ENCODE data around the gene NIFK.

NIFK gene

DNA sequence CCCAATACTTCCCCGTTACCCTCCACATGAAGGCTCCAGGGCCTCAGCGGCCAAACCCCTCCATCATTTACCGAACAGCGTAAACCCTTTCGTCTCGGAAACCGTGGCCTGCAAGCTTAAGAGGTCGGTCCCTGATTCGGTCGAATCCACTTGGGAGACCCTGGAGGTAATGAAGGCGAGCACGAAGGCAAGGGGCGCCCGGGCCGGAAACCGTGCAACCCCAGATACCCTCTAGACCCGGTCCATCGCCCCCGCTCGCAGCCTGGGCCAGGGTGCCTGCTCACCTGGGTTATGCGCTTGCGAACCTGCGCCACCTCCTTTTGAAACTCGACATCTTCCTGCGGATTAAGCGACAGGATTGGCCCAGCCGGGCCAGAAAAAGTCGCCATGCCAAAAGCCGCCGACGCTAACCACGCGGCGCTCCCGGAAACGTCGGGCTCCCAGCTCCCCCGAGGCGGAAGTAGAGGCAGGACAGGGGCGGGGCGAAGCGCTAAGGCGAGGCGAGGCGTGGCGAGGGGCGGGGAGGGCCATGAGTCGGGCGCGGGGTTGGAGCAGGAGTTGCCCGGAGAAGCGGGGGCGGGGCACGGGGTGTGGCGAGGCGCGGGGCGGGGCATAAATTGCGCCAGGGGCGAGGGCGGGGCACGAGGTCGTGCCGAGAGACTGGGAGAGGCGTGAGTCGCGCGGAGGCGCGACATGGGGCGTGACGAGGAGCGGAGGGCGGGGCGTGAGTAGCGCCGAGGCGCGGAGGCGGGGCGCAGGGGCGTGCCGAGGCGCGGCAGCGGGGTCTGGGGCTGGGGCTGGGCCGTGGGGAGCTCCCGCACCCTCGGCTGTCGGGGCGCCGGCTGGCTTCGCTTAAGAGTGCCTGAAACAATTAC is at the start of gene NIFK:
NIFK (minus strand) TSS at position 414 of the 875 bp plus-strand sequence; CDS start at position 389, 25 bp downstream.
- in situ Hi-C loops (cut with HindIII; ENCODE audit: low pct_ligation_motif_present, low pct_unique_long_range_greater_than_20kb, low sequenced_read_pairs): no loop called here

DNA sequence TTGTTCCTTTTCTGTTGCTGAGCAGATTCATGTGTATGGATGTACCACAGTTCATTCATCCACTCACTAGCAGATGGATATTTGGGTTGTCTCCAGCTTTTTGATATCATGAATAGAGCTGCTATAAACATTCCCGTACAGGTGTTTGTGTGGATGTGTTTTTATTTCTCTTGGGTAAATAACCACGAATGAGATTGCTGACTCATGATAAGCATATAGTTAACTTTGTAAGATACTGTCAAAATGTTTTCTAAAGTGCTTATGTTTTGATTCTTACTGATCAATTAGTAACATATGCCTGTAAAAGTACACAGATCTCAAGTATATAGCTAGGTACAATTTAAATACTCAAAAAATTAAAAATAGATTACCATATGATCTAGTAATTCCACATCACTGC is 46.5 kb upstream of the NIFK start:
- in situ Hi-C loops (cut with HindIII; ENCODE audit: low pct_ligation_motif_present, low pct_unique_long_range_greater_than_20kb, low sequenced_read_pairs): no loop called here
- no peak for DNase-seq

More for the DNA sequence above, at the start of gene NIFK:
- peak; percentile 98 for DNase-seq

DNA sequence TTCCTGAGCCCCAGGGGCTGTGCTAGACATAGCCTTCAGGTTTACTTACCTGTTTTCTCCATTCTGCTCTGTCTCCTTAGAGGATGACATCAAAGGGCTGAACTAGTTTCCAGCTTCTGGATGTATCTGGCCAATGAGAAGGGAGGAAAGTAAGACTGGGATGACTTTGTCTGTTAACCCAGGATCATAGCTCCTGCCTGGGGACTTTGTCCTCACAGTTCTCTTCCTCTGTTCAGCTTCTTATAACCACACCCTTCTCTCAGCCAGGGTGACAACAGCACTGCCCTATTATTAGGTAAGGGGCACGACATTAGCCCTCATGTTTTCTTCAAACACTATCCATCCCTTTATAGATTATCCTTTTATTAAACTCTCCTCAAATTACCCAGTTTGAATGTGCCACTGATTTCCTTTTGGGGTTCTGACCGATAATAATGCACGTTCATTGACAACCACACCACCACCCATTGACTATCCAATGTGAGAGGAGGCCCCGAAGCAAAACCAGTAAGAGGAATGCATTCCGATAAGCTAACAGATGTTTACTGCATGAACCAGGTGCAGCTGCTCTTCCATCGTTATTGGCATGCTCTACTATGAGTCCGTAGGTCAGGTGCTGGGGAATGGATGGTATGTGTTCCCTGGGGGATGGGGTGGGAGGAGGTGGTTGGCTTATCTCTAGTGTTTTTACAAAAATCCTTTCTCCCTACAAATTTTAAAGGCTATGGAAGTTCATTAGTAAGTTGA is 42.2 kb upstream of the NIFK start:
- no peak for DNase-seq
- in situ Hi-C loops (cut with HindIII; ENCODE audit: low pct_ligation_motif_present, low pct_unique_long_range_greater_than_20kb, low sequenced_read_pairs): no loop called here

DNA sequence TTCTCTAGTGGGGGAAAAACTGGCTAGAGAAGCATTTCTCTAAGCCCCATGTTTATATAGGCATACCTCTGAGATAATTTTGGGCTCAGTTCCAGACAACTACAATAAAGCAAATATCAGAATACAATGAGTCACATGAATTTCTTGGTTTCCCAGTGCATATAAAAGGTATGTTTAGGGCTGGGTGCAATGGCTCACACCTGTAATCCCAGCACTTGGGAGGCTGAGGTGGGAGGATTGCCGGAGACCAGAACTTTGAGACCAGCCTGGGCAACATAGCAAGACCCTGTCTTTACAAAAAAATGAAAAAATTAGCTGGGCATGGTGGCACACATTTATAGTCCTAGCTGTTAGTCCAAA is 41.0 kb upstream of the NIFK start:
- in situ Hi-C loops (cut with HindIII; ENCODE audit: low pct_ligation_motif_present, low pct_unique_long_range_greater_than_20kb, low sequenced_read_pairs): no loop called here

DNA sequence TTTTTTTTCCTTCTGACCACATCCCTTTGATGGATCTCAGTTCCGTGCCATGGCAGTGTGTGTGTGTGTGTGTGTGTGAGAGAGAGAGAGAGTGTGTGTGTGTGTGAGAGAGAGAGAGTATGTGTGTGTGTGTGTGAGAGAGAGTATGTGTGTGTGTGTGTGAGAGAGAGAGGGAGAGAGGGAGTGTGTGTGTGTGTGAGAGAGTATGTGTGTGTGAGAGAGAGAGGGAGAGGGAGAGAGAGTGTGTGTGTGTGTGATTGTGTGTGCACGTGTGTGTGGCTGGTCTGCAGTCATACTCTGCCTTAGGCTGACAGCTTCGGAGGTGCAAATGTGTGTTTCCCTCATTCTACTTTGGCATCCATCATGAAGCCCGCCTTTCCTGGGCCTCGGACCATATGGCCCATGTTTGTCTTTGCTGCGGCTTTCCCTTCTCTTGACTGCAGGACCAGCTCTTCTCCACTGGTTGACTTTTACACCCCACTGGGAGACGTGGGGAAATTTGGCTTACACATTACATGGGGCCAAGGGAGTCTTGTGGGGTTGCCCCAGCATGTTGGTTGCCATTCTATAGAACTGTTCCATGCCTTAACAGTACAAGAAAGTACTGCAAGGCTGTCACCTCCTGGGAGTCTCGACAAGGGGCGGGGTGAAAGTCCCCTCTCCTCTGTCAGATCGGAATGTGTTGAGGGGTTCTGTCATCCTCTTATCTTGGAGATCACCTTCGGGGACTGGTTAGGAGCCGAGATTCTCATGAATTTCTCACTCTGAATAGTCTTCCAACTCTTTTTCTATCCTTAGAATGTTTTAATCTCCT is 40.4 kb upstream of the NIFK start:
- DNase-seq: no peak
- in situ Hi-C loops (cut with HindIII; ENCODE audit: low pct_ligation_motif_present, low pct_unique_long_range_greater_than_20kb, low sequenced_read_pairs): no loop called here

More for the DNA sequence above, 41.0 kb upstream of the NIFK start:
- no peak for DNase-seq

DNA sequence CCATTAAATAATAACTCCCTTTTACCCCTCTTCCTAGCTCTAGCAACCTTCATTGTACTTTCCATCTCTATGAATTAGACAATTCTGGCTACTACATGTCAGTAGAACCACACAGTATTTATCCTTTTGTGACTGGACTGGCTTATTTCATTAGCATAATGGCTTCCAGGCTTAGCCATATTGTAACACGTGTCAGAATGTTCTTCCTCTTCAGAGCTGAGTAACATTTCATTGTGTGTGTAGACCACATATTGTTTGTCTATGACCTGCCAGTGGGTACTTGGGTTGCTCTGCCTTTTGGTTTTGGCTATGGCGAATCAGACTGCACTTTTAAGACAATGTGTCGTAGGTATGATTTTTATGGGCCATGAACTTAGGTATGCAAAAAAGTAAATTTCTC is 39.7 kb upstream of the NIFK start:
- no peak for DNase-seq
- in situ Hi-C loops (cut with HindIII; ENCODE audit: low pct_ligation_motif_present, low pct_unique_long_range_greater_than_20kb, low sequenced_read_pairs): no loop called here

DNA sequence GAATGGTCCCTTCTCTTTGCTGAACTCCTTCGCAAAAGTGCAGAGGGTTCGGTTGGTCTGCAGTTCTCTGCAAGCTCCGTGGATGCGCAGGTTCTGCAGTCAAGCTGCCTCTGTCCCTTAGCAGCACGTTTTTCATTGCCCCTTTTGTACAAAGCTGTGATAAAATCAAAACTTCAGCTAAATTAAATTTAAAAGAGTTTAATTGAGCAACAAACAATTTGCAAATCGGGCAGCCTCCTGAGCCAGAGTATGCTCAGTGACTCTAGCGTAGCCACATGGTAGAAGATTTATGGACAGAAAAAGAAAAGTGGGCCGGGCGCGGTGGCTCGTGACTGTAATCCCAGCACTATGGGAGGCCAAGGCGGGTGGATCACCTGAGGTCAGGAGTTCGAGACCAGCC is 37.6 kb upstream of the NIFK start:
- no peak for DNase-seq
- in situ Hi-C loops (cut with HindIII; ENCODE audit: low pct_ligation_motif_present, low pct_unique_long_range_greater_than_20kb, low sequenced_read_pairs): no loop called here

DNA sequence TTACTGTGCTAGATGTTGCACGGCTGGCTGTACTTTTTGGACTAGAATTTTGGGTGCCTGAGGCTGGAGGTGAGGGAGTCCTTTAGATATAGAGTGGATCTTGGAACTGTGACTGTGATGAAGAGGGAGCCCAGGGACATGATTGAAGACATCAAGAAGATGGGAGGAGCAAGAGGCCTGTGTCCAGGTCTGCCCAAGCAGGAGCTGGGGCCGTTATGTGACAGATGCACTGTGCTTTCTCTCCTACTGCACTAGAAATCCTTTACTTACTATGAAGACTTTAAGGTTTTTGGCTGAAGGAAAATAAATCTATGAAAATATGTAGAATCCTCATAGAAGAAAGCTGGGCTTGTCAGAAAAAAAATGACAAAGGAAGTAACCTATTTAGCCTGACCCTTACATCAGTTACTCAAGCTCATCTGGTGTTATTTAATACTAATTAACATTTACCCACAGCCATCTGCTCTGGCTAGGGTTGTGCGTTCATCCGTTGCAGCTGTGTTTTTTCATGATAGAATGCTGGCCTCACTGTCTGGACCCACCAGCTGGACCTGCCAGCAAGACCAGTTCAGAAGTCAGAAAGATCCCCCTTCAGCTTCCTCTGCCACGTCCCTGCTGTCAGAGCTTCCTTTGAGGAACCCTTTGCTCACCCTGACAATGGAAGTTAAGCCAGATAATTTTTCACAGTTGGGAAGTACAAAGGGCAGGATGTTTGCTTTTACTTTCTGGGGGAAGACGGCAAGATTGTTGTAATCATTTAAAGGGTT is 35.5 kb upstream of the NIFK start:
- DNase-seq: no peak
- in situ Hi-C loops (cut with HindIII; ENCODE audit: low pct_ligation_motif_present, low pct_unique_long_range_greater_than_20kb, low sequenced_read_pairs): no loop called here

DNA sequence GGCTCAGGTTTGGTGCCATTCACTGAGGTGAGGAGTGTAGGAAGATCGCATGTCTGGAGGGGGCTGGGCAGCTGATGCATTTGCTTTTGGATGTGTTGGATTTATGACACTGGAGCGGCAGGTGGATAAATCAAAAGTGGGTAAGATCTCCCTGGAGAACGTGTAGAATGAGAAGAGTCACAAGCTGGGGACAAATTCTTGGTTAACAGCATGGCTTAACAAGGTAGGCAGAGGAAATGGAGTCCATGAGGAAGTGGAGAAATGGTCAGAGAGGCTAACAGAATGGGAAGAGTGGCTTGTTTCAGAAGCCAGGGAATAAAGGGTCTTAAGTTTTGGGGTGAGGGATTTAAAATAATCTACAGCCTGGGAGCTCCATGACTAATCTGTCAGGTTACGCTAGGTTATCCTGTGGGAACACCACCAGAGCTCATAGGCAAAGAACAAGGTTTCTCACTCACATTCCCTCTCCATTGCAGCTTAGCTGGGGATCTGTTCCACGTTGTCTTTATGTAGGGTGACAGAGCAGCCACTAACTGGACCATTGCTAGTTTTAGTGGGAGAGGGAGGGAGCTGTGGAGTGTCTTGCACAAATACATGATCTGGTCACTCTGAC is 31.6 kb upstream of the NIFK start:
- in situ Hi-C loops (cut with HindIII; ENCODE audit: low pct_ligation_motif_present, low pct_unique_long_range_greater_than_20kb, low sequenced_read_pairs): no loop called here
- DNase-seq: no peak

DNA sequence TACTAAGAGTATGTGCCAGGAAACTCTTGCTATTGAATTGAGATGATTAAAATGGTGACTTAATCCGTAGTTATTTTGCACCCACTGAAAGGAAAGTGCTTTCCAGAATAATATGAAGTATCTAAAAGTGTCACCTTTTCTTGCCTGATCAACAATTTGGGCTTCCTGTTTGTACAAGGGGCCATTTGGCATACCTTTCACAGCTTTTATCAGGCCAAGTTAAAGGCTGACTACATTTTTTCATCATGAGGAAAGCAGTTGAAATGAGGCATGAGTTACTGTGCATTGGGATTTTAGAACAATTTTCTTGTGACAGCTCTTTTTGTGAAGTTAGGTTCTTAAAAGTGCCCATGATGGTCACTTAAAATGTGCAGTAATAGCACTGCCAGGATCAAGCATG is 29.9 kb upstream of the NIFK start:
- in situ Hi-C loops (cut with HindIII; ENCODE audit: low pct_ligation_motif_present, low pct_unique_long_range_greater_than_20kb, low sequenced_read_pairs): no loop called here

DNA sequence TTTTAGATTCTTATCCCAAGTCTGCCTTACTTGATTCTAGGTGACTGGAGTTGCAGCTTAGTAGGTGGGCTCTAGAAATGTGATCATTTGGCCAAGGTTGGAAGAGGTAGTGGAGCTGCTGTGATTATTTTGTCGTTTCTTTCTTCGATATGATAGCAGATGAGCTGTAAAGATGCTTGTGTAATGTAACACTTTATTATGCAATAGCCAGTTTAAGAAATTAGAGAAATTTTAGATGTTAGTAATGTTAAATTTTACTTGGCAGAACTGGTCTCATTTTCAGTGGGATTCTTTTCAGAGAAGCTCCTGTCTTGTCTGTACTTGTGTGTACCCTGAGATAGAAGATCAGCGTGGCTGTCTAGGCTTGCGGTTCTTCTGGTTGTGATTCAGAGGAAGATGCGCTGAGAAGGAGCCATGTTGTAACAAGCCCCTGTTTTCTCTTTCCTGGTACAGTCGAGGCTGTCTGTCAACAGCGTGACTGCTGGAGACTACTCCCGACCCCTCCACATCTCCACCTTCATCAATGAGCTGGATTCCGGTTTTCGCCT is 28.1 kb upstream of the NIFK start:
- in situ Hi-C loops (cut with HindIII; ENCODE audit: low pct_ligation_motif_present, low pct_unique_long_range_greater_than_20kb, low sequenced_read_pairs): no loop called here

More for the DNA sequence above, 29.9 kb upstream of the NIFK start:
- no peak for DNase-seq

DNA sequence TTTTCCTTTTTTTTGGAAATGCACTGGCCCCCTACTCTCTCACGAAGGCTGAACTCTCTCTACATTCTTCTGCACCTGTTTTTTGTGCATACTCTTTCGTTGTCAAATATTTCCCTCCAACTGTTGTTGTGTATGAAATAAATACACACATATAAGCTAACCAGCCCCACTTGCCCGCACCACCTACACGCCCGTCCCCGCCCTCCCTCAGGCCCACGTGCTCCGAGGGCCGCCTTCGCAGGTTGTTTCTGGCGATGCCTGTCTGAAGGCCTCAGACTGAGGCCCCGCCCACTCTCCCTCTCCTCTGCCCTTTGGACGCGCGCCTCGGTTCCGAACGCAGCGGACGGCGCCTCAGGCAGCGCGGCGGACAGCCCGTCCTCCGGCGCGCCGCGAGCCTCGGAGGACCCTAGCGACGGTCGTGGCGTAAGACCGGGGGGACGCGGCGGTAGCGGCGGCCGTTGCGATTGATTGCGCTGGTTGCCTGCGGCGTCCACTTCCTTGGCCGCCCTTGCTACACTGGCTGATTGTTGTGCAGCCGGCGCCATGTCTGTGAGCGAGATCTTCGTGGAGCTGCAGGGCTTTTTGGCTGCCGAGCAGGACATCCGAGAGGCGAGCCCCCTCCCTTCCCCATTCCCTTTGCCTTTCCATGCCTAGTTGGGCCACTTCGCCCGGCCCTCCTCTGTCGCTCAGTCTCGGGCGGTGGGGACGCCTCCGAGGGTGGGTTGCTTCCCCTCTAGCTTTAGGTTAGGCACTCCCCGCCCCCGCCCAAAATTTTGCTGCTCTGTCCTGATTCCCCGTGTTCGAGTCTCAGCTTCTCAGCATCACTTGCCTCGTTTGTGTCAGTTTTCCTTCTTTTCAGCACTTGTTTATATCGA is 18.8 kb upstream of the NIFK start, which contains the start of gene TSN:
TSN (plus strand) TSS at position 415 of the 875 bp plus-strand sequence; CDS start at position 544, 129 bp downstream.
- in situ Hi-C loops (cut with HindIII; ENCODE audit: low pct_ligation_motif_present, low pct_unique_long_range_greater_than_20kb, low sequenced_read_pairs): no loop called here
- peak; percentile 99 for DNase-seq

More for the DNA sequence above, 28.1 kb upstream of the NIFK start:
- DNase-seq: no peak

DNA sequence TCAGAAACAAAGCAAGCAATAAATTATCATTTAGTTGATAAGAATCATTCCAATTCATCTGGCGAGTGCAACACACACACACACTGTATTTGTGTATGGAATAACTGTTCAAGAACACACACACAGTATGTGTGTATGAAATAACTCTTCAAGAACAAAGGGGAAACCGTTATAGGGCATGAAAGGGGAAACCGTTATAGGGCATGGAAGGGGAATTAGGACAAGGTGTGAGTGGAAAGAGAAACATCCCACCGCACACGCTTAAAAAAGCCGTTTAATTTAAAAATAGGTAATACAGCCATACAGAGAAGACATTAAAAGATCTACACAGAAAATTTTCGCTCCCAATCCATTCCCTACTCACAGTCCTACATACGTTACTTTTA is 18.2 kb upstream of the NIFK start:
- in situ Hi-C loops (cut with HindIII; ENCODE audit: low pct_ligation_motif_present, low pct_unique_long_range_greater_than_20kb, low sequenced_read_pairs): no loop called here
- no peak for DNase-seq

DNA sequence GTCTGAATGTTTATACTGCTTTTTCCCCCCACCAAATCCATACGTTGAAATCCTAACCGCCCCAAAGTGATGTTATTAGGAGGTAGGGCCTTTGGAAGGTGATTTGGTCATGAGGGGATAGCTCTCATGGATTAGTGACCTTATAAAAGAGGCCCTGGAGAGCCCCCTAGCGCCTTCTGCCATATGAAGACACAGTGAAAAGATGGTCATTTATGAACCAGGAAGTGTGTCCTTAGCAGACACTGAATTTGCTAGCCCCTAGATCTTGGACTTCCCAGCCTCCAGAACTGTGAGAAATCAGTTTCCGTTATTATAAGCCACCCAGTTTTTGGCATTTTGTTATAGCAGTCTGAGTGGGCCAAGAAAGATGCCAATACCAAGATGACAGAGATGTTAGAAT is 11.5 kb upstream of the NIFK start:
- in situ Hi-C loops (cut with HindIII; ENCODE audit: low pct_ligation_motif_present, low pct_unique_long_range_greater_than_20kb, low sequenced_read_pairs): no loop called here
- DNase-seq: no peak

DNA sequence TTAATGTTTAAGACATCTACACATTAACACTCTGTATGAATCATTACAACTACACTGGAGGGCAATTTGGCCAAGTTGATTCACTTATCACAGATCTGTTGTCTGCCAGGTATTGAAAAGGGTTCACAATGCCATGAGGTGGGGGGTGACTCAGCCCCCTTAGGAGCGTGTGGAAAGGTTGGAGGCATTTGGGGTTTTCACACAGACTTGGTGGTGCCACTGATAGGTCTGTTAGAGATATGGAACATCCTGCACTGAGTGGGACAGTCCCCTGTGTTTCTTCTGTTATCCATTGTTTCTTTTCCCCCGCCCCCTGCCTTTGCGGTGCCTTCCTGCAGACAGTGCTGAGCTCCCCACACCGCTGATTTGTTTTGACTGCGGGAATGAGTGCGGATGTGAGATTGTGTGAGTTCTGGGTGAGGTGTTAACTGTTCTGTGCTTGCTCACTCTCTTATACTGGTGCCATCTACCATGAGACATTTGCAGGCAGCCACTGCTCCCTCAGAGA is 9.4 kb upstream of the NIFK start:
- in situ Hi-C loops (cut with HindIII; ENCODE audit: low pct_ligation_motif_present, low pct_unique_long_range_greater_than_20kb, low sequenced_read_pairs): no loop called here
- peak; percentile 63 for DNase-seq

DNA sequence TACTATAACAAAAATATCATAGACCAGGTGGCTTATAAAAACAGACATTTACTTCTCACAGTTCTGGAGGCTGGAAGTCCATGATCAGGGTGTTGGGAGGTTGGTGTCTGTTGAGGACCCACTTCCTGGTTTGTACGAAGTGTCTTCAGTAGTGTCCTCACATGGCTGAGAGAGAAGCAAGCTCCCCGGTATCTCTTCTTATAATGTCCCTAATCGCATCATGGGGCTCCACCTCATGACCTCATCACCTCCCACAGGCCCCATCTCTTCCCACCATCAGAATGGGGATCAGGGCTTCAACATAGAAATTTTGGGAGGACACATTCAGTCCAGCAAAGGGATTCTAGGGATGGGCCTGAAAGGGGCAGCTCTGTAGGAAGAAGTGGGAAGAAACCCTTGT is 4.8 kb upstream of the NIFK start:
- no peak for DNase-seq
- in situ Hi-C loops (cut with HindIII; ENCODE audit: low pct_ligation_motif_present, low pct_unique_long_range_greater_than_20kb, low sequenced_read_pairs): no loop called here

DNA sequence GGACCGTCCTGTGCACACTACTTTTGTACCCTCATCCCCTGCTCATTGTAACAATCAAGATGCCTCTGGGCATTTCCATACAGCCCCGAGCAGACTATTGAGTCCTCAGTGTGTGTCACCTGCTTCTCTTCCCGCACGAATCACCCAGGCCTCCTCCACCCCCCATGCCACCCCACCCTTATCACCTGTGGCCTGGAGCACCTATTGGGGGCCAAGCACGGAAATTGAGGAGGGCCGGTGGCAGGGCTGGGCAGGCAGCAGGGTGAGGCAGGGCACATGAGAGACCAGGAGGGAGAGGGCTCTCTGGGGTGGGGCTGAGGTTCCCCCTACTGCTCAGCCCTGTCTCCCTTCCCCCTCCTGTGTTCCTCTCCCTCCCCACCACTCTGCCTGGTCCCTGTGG is 4.3 kb upstream of the NIFK start:
- in situ Hi-C loops (cut with HindIII; ENCODE audit: low pct_ligation_motif_present, low pct_unique_long_range_greater_than_20kb, low sequenced_read_pairs): no loop called here
- no peak for DNase-seq

Data from ACHN (cell line).